B cell (primary cell): Measurements from ENCODE around the gene NPIPA1. TPM values are rescaled to one million over a fixed set of nuclear protein-coding genes. Genes with fewer than 3 reads are reported as not detected.
A peak's percentile ranks its signal among the peaks of the same experiment; 100 is the strongest.
"Not testable (repeated sequence)": the region's sequence is repeated elsewhere in the genome, so short reads cannot be mapped to it uniquely, and the experiment has no call there.

Experiments
- ATAC-seq: fragments of 200-7000 bp; cut with Tn5 transposase; one replicate; pipeline ENCODE4 v1.10.0; 2021; ENCODE audit warnings: low read depth, mild to moderate bottlenecking, moderate number of reproducible peaks, moderate library complexity
- CTCF ChIA-PET: fragments of 350-600 bp; sonication (Branson Sonifier 250); formaldehyde crosslinking; loops from one replicate; lab custom pipeline; 2021; ENCODE audit warnings: antibody characterized with exemption, inconsistent platforms; lab: Charles Lee
- POLR2A ChIA-PET: fragments of 350-600 bp; sonication (Branson Sonifier 250); formaldehyde crosslinking; loops from one replicate; lab custom pipeline; 2021; ENCODE audit warnings: antibody characterized with exemption; lab: Charles Lee
- DNase-seq: peaks from one replicate; pipeline ENCODE4 v3.0.0; 2013
- H2AFZ ChIP-seq: 2 replicates; pipeline ENCODE4 v1.6.1; 2012; ENCODE audit warnings: mild to moderate bottlenecking, low read depth, low read length; ENCODE audit not compliant: insufficient read depth, poor library complexity, severe bottlenecking
- H3K27ac ChIP-seq, 2 donors: 1 replicate in 1 of 2; 2 replicates in 1 of 2; pipeline ENCODE4 v1.5.1; 2012 to 2013; ENCODE audit warnings: low read length in 2 of 2, mild to moderate bottlenecking in 2 of 2, moderate library complexity in 1 of 2
- H3K27me3 ChIP-seq, 4 experiments: fragments of 200-600 bp in 1 of 4; sonication (generic) in 1 of 4; replicated peaks in 1 of 4; 1 replicate in 2 of 4; 2 replicates in 2 of 4; pipeline versions ENCODE4 v1.6.1 to v1.7.0; 2013 to 2016; ENCODE audit warnings: low read length in 3 of 4, mild to moderate bottlenecking in 2 of 4, mixed read lengths in 1 of 4, moderate library complexity in 1 of 4; ENCODE audit not compliant: insufficient read depth in 4 of 4, control insufficient read depth in 3 of 4; ENCODE audit errors: control extremely low read depth in 1 of 4
- H3K36me3 ChIP-seq, 2 experiments: replicated peaks in 1 of 2; 1 replicate in 1 of 2; 2 replicates in 1 of 2; pipeline versions ENCODE4 v1.6.1 to v1.7.1; 2013; ENCODE audit warnings: low read length in 1 of 2; ENCODE audit not compliant: insufficient read depth in 2 of 2, control insufficient read depth in 1 of 2; ENCODE audit errors: control extremely low read depth in 1 of 2, extremely low read depth in 1 of 2
- H3K4me1 ChIP-seq, 2 donors: fragments of 200-600 bp in 1 of 2; sonication (generic) in 1 of 2; 1 replicate in 1 of 2; 2 replicates in 1 of 2; pipeline versions ENCODE4 v1.5.1 to v1.6.1; 2013 to 2017; ENCODE audit warnings: low read length in 2 of 2; ENCODE audit not compliant: control insufficient read depth in 2 of 2, insufficient read depth in 2 of 2
- H3K4me2 ChIP-seq: replicated peaks from 2 replicates; pipeline ENCODE3; 2012; ENCODE audit warnings: mild to moderate bottlenecking, low read depth, low read length; ENCODE audit not compliant: poor library complexity, severe bottlenecking
- H3K4me3 ChIP-seq, 5 experiments: fragments of 200-600 bp in 1 of 5; sonication (generic) in 1 of 5; 1 replicate in 3 of 5; 2 replicates in 2 of 5; pipeline versions ENCODE4 v1.5.1 to v1.7.0; 2011 to 2016; ENCODE audit warnings: low read length in 4 of 5, mild to moderate bottlenecking in 4 of 5, low read depth in 2 of 5, control low read depth in 1 of 5, moderate library complexity in 1 of 5; ENCODE audit not compliant: insufficient read depth in 1 of 5; ENCODE audit errors: control extremely low read depth in 1 of 5, extremely low read depth in 1 of 5
- H3K79me2 ChIP-seq: fragments of 200-600 bp; sonication (generic); one replicate; pipeline ENCODE4 v1.6.0; 2016; ENCODE audit warnings: low read length; ENCODE audit not compliant: control insufficient read depth, insufficient read depth
- H3K9ac ChIP-seq: fragments of 200-600 bp; sonication (generic); 2 replicates; pipeline ENCODE4 v1.6.1; 2017; ENCODE audit warnings: mild to moderate bottlenecking, low read length, moderate library complexity
- H3K9me3 ChIP-seq, 3 donors: one replicate each; pipeline versions ENCODE4 v1.6.1 to v1.7.1; 2013; ENCODE audit warnings: low read length in 2 of 3; ENCODE audit not compliant: control insufficient read depth in 2 of 3, insufficient read depth in 1 of 3; ENCODE audit errors: control extremely low read depth in 1 of 3
- H4K20me1 ChIP-seq: 2 replicates; pipeline ENCODE4 v1.6.0; 2012; ENCODE audit warnings: mild to moderate bottlenecking, low read length; ENCODE audit not compliant: insufficient read depth, control insufficient read depth, poor library complexity, severe bottlenecking
- H3K27ac Mint-ChIP-seq: one replicate; pipeline ENCODE4 v1.8.0; 2021; ENCODE audit warnings: mixed read lengths
- H3K27me3 Mint-ChIP-seq: one replicate; pipeline ENCODE4 v1.8.0; 2021; ENCODE audit warnings: mixed read lengths
- H3K4me1 Mint-ChIP-seq: one replicate; pipeline ENCODE4 v1.8.0; 2021; ENCODE audit warnings: mixed read lengths
- H3K4me3 Mint-ChIP-seq: one replicate; pipeline ENCODE4 v1.8.0; 2021; ENCODE audit warnings: mixed read lengths
- H3K9me3 Mint-ChIP-seq: one replicate; pipeline ENCODE4 v1.8.0; 2022; ENCODE audit warnings: mixed read lengths; ENCODE audit not compliant: insufficient read depth
- WGBS: methylation state at CpG from one replicate; pipeline ENCODE4 v1.1.5; 2013; ENCODE audit warnings: missing lambda C conversion rate; ENCODE audit not compliant: insufficient coverage; 5-methylcytosine and 5-hydroxymethylcytosine counted together
- intact Hi-C: fragments of 100-400 bp; cut with micrococcal nuclease; formaldehyde crosslinking; loops from one replicate; pipeline ENCODE4 v1.10.0; 2022
- polyA plus RNA-seq: library from polyadenylated mRNA; depleted of rRNA; stranded (reverse); fragments of >200 nt; gene quantifications from 2 replicates; pipeline ENCODE4 v1.2.3, GENCODE V29; 2012
- total RNA-seq, 2 donors: library from RNA; stranded (reverse); fragments of 120-200 nt in 1 of 2; gene quantifications; 1 replicate in 1 of 2; 2 replicates in 1 of 2; pipeline versions ENCODE4 v1.2.3 to v1.2.4, GENCODE V29; 2013 to 2022

The NPIPA1 gene
- total and polyA plus RNA-seq, 2 donors (not counting 1 experiment from before 2014, with no cell fraction given), result 97.9 to 171 TPM

- H3K4me3 ChIP-seq, H2AFZ ChIP-seq, H3K27me3 Mint-ChIP-seq, H3K9me3 Mint-ChIP-seq, H3K27ac Mint-ChIP-seq, H3K4me2 ChIP-seq, H3K9ac ChIP-seq, CTCF ChIA-PET, H3K9me3 ChIP-seq, POLR2A ChIA-PET, H3K4me3 Mint-ChIP-seq, H3K36me3 ChIP-seq, ATAC-seq, H3K27ac ChIP-seq, DNase-seq, H3K27me3 ChIP-seq: not testable (repeated sequence)
- H3K4me1 ChIP-seq, result peaks cover 8 to 18% of the 10 kb centered on the region in 2 donors
- peaks cover 59% of the 10 kb centered on the region for H3K79me2 ChIP-seq
- H3K4me1 Mint-ChIP-seq, result peaks cover 40% of the 10 kb centered on the region
- WGBS, result 99% methylated on average over 6 of the region's 8 CpGs
- peaks cover 45% of the 10 kb centered on the region for H4K20me1 ChIP-seq
- intact Hi-C loops, result loop anchor here (5.0 kb wide), 1 partner anchor 44 kb away; no protein-coding TSS in a partner anchor
Measured at GRCh38 chr16:14978281-14978680, 41.0 kb downstream of the NPIPA1 start.

GRCh38 chr16:14978908-14979307 is 41.7 kb downstream of the NPIPA1 start:
- peaks cover 40% of the 10 kb centered on the region for H3K4me1 Mint-ChIP-seq
- not testable (repeated sequence) for H3K4me3 Mint-ChIP-seq

GRCh38 chr16:14981234-14981633 is 44.0 kb downstream of the NPIPA1 start:
- no CpG with 5 or more reads among the region's 3 CpGs for WGBS
- peaks cover 70% of the 10 kb centered on the region for H3K79me2 ChIP-seq
- H3K4me2 ChIP-seq, H3K4me3 Mint-ChIP-seq, H3K27me3 ChIP-seq, H3K9me3 Mint-ChIP-seq, H3K9ac ChIP-seq, DNase-seq, POLR2A ChIA-PET, CTCF ChIA-PET, H3K4me3 ChIP-seq, intact Hi-C loops, H2AFZ ChIP-seq, H3K27ac ChIP-seq, H3K4me1 ChIP-seq, H3K9me3 ChIP-seq, ATAC-seq, H3K27me3 Mint-ChIP-seq, H3K27ac Mint-ChIP-seq: not testable (repeated sequence)
- H4K20me1 ChIP-seq, result peaks cover 38% of the 10 kb centered on the region
- peaks cover 33% of the 10 kb centered on the region for H3K4me1 Mint-ChIP-seq
- peaks cover 0 to 12% of the 10 kb centered on the region in 2 experiments for H3K36me3 ChIP-seq

More at GRCh38 chr16:14978908-14979307, 41.7 kb downstream of the NPIPA1 start:
- peaks cover 8 to 16% of the 10 kb centered on the region in 2 donors for H3K4me1 ChIP-seq
- H3K4me2 ChIP-seq, H3K36me3 ChIP-seq, H3K9me3 ChIP-seq, CTCF ChIA-PET, H3K27me3 ChIP-seq, H3K4me3 ChIP-seq, H2AFZ ChIP-seq, H3K9me3 Mint-ChIP-seq, H3K27me3 Mint-ChIP-seq, DNase-seq, H3K9ac ChIP-seq, H3K27ac ChIP-seq, ATAC-seq, POLR2A ChIA-PET: not testable (repeated sequence)
- H3K27ac Mint-ChIP-seq, result peak overlapping the region; percentile 10
- intact Hi-C loops, result loop anchor here (5.0 kb wide), 1 partner anchor 43 kb away; no protein-coding TSS in a partner anchor
- 90% methylated on average over 2 of the region's 4 CpGs for WGBS
- H3K79me2 ChIP-seq, result peaks cover 59% of the 10 kb centered on the region
- peaks cover 45% of the 10 kb centered on the region for H4K20me1 ChIP-seq

- H2AFZ ChIP-seq, ATAC-seq, H3K27me3 Mint-ChIP-seq, H3K9me3 ChIP-seq, H3K4me2 ChIP-seq, H3K4me3 ChIP-seq, H3K27ac ChIP-seq, DNase-seq, H3K9ac ChIP-seq, POLR2A ChIA-PET, H3K4me3 Mint-ChIP-seq, H3K9me3 Mint-ChIP-seq, H3K27me3 ChIP-seq, intact Hi-C loops, CTCF ChIA-PET, H3K4me1 ChIP-seq, H3K27ac Mint-ChIP-seq: not testable (repeated sequence)
- no CpG with 5 or more reads among the region's 2 CpGs for WGBS
- Histone ChIP-seq H4K20me1 (peaks cover 43% of the 10 kb centered on the region), H3K36me3 (peaks cover 0 to 13% of the 10 kb centered on the region in 2 experiments), H3K79me2 (peaks cover 75% of the 10 kb centered on the region)
- H3K4me1 Mint-ChIP-seq, result peaks cover 24% of the 10 kb centered on the region
Measured at GRCh38 chr16:14982521-14982920, 45.3 kb downstream of the NPIPA1 start.
